Keratinocyte (primary cell): ENCODE results near the gene PTGDR. TPM values are rescaled to one million over a fixed set of nuclear protein-coding genes. Genes with fewer than 3 reads are reported as not detected.

Experiments used
- DNase-seq: peaks from one replicate; pipeline ENCODE4 v3.0.0-alpha.2; 2011; ENCODE audit warnings: low read depth, missing footprints, low spot score
- FAIRE-seq: peaks from 2 replicates; lab custom pipeline; 2011; peaks lifted over from hg19 to GRCh38; lab: Jason Lieb, UNC
- H2AFZ ChIP-seq: 2 replicates; pipeline ENCODE4 v1.6.0; 2012; ENCODE audit warnings: low read length, control low read depth, inconsistent platforms; ENCODE audit not compliant: control insufficient read depth
- H3K27ac ChIP-seq: 2 replicates; pipeline ENCODE4 v1.5.1; 2011; ENCODE audit warnings: low read length; ENCODE audit not compliant: control insufficient read depth, insufficient read depth
- H3K27me3 ChIP-seq: 3 replicates; pipeline ENCODE4 v1.6.0; 2011; ENCODE audit warnings: low read length; ENCODE audit not compliant: control insufficient read depth, insufficient read depth; ENCODE audit errors: extremely low read depth
- H3K36me3 ChIP-seq, 2 experiments: 2 replicates in 1 of 2; 3 replicates in 1 of 2; pipeline ENCODE4 v1.5.1; 2011; ENCODE audit warnings: low read length in 2 of 2, mild to moderate bottlenecking in 1 of 2; ENCODE audit not compliant: control insufficient read depth in 2 of 2, insufficient read depth in 2 of 2; ENCODE audit errors: extremely low read depth in 1 of 2
- H3K4me1 ChIP-seq: 3 replicates; pipeline ENCODE4 v1.5.1; 2011; ENCODE audit warnings: low read length; ENCODE audit not compliant: control insufficient read depth, insufficient read depth; ENCODE audit errors: extremely low read depth
- H3K4me2 ChIP-seq: 3 replicates; pipeline ENCODE4 v1.6.0; 2011; ENCODE audit warnings: low read depth, low read length; ENCODE audit not compliant: control insufficient read depth, insufficient read depth; ENCODE audit errors: extremely low read depth
- H3K4me3 ChIP-seq, 3 experiments: fragments of 200-600 bp in 1 of 3; sonication (generic) in 1 of 3; 2 replicates in 2 of 3; 3 replicates in 1 of 3; pipeline ENCODE4 v1.5.1; 2011 to 2016; ENCODE audit warnings: low read length in 3 of 3, mild to moderate bottlenecking in 3 of 3, control low read depth in 2 of 3, inconsistent platforms in 1 of 3, low read depth in 1 of 3, mixed read lengths in 1 of 3, mixed run types in 1 of 3, moderate library complexity in 1 of 3; ENCODE audit not compliant: control insufficient read depth in 2 of 3, insufficient read depth in 2 of 3; ENCODE audit errors: extremely low read depth in 1 of 3
- H3K79me2 ChIP-seq: 2 replicates; pipeline ENCODE4 v1.6.0; 2012; ENCODE audit warnings: low read length; ENCODE audit not compliant: control insufficient read depth, insufficient read depth
- H3K9ac ChIP-seq: 3 replicates; pipeline ENCODE4 v1.6.0; 2011; ENCODE audit warnings: low read length; ENCODE audit not compliant: control insufficient read depth, insufficient read depth; ENCODE audit errors: extremely low read depth
- H3K9me1 ChIP-seq: 3 replicates; pipeline ENCODE4 v1.6.0; 2011; ENCODE audit warnings: low read length; ENCODE audit not compliant: control insufficient read depth, insufficient read depth; ENCODE audit errors: extremely low read depth
- H3K9me3 ChIP-seq: 2 replicates; pipeline ENCODE4 v1.5.1; 2012; ENCODE audit warnings: low read depth, low read length; ENCODE audit not compliant: control insufficient read depth
- H4K20me1 ChIP-seq: 3 replicates; pipeline ENCODE4 v1.6.0; 2011; ENCODE audit warnings: low read length; ENCODE audit not compliant: control insufficient read depth, insufficient read depth; ENCODE audit errors: extremely low read depth
- EZH2 ChIP-seq: IDR thresholded peaks from one replicate; pipeline ENCODE4 v1.6.1; 2012; ENCODE audit warnings: inconsistent platforms, mild to moderate bottlenecking, low read length, moderate library complexity
- dilution Hi-C: fragments of 300-500 bp; cut with MboI; formaldehyde crosslinking; loops from one replicate; pipeline ENCODE4 v1.7.0; 2020; ENCODE audit warnings: low sequenced_read_pairs; ENCODE audit not compliant: extremely low pct_ligation_motif_present
- polyA plus RNA-seq, 5 experiments: library from polyadenylated mRNA; depleted of rRNA in 3 of 5; stranded (reverse) in 3 of 5; stranded (forward) in 1 of 5; unstranded in 1 of 5; fragments of >200 nt; gene quantifications; 1 replicate in 1 of 5; 2 replicates in 3 of 5; 3 replicates in 1 of 5; pipeline versions ENCODE4 v1.2.1 to v1.2.3, GENCODE V29; 2011 to 2012; ENCODE audit warnings: missing spikeins in 2 of 5, low read depth in 1 of 5, low replicate concordance in 1 of 5
- TF ChIP-seq, protein P1 (sequence below), 3 experiments: IDR thresholded peaks in 1 of 3; conservative IDR thresholded peaks in 1 of 3; optimal IDR thresholded peaks in 1 of 3; 2 replicates in 2 of 3; 3 replicates in 1 of 3; pipeline versions ENCODE3 to v1.5.1; 2011; ENCODE audit warnings: low read length in 3 of 3, mild to moderate bottlenecking in 3 of 3, moderate library complexity in 2 of 3, control low read depth in 1 of 3, inconsistent platforms in 1 of 3; ENCODE audit not compliant: insufficient read depth in 2 of 3; ENCODE audit errors: extremely low read depth in 1 of 3

The PTGDR gene
- polyA plus RNA-seq, 1 donor (not counting 4 experiments of a cell fraction or from before 2014, with no cell fraction given), result not detected

- Histone ChIP-seq H3K79me2 (no peaks in the 10 kb centered on the region), H3K4me2 (no peak overlapping the region), H3K9ac (no peak overlapping the region), H3K27me3 (peaks cover 4% of the 10 kb centered on the region), H3K4me1 (no peaks in the 10 kb centered on the region), H3K4me3 (no peak overlapping the region), H3K27ac (no peak overlapping the region), H2AFZ (no peak overlapping the region), H3K36me3 (no peaks in the 10 kb centered on the region), H4K20me1 (no peaks in the 10 kb centered on the region), H3K9me3 (no peaks in the 10 kb centered on the region), H3K9me1 (no peaks in the 10 kb centered on the region)
- dilution Hi-C loops, result no loop called here
- no peak for DNase-seq
- no peak for FAIRE-seq
- TF ChIP-seq, protein P1, sequence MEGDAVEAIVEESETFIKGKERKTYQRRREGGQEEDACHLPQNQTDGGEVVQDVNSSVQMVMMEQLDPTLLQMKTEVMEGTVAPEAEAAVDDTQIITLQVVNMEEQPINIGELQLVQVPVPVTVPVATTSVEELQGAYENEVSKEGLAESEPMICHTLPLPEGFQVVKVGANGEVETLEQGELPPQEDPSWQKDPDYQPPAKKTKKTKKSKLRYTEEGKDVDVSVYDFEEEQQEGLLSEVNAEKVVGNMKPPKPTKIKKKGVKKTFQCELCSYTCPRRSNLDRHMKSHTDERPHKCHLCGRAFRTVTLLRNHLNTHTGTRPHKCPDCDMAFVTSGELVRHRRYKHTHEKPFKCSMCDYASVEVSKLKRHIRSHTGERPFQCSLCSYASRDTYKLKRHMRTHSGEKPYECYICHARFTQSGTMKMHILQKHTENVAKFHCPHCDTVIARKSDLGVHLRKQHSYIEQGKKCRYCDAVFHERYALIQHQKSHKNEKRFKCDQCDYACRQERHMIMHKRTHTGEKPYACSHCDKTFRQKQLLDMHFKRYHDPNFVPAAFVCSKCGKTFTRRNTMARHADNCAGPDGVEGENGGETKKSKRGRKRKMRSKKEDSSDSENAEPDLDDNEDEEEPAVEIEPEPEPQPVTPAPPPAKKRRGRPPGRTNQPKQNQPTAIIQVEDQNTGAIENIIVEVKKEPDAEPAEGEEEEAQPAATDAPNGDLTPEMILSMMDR (optimal IDR thresholded peaks at IDR 0.05 in 1 of 3, IDR thresholded peaks at IDR 0.05 in 1 of 3, conservative IDR thresholded peaks at IDR 0.05 in 1 of 3; ENCODE audit: extremely low read depth in 1 of 3, insufficient read depth in 2 of 3, low read length in 3 of 3), result no peak
- TF ChIP-seq EZH2, result no peak
These were observed 31.3 kb downstream of the PTGDR start for GRCh38 chr14:52298795-52299194.

- H3K4me3 ChIP-seq, result no peak overlapping the region
- H3K36me3 ChIP-seq, result no peaks in the 10 kb centered on the region
- H3K79me2 ChIP-seq, result no peaks in the 10 kb centered on the region
- no peaks in the 10 kb centered on the region for H3K9me3 ChIP-seq
- no peaks in the 10 kb centered on the region for H3K4me1 ChIP-seq
- H2AFZ ChIP-seq, result no peak overlapping the region
- no peak for TF ChIP-seq EZH2
- TF ChIP-seq, protein P1 (optimal IDR thresholded peaks at IDR 0.05 in 1 of 3, IDR thresholded peaks at IDR 0.05 in 1 of 3, conservative IDR thresholded peaks at IDR 0.05 in 1 of 3; ENCODE audit: extremely low read depth in 1 of 3, insufficient read depth in 2 of 3, low read length in 3 of 3), result peak in 2 of 3 experiments; percentile 33 to 37
- H3K4me2 ChIP-seq, result no peak overlapping the region
- peaks cover 4% of the 10 kb centered on the region for H3K27me3 ChIP-seq
- H3K9ac ChIP-seq, result no peak overlapping the region
- no peaks in the 10 kb centered on the region for H4K20me1 ChIP-seq
- no peaks in the 10 kb centered on the region for H3K9me1 ChIP-seq
- dilution Hi-C loops, result no loop called here
- FAIRE-seq (no peak), DNase-seq (peak; percentile 13)
- H3K27ac ChIP-seq, result no peak overlapping the region
These were observed 32.3 kb downstream of the PTGDR start for GRCh38 chr14:52299692-52300278.
